Activated gamma-delta T cell treated with anti-CD3 and anti-CD28 coated beads, Interleukin-2, amount 50 U/mL, for 16 hours (primary cell): ENCODE results near the gene GRHL1.
"Not testable (repeated sequence)": the region's sequence is repeated elsewhere in the genome, so short reads cannot be mapped to it uniquely, and the experiment has no call there.

Source experiments
- DNase-seq: peaks from one replicate; pipeline ENCODE4 v3.0.0-alpha.2; 2020; ENCODE audit warnings: low read depth

Gene GRHL1

GRCh38 chr2:9951522-9952285 is at the start of gene GRHL1:
Gene GRHL1 (plus strand): TSS chr2:9951693. CDS start chr2:9951834, 141 bp downstream.
- peak; percentile 79 for DNase-seq

GRCh38 chr2:9905413-9905812 is 46.1 kb upstream of the GRHL1 start:
- no peak for DNase-seq

- DNase-seq = no peak
Measured at GRCh38 chr2:9907402-9907801, 44.1 kb upstream of the GRHL1 start.

GRCh38 chr2:9908639-9909038 is 42.9 kb upstream of the GRHL1 start:
- no peak for DNase-seq

- no peak for DNase-seq
Measured at GRCh38 chr2:9909106-9909505, 42.4 kb upstream of the GRHL1 start.

- no peak for DNase-seq
Measured at GRCh38 chr2:9910699-9911098, 40.8 kb upstream of the GRHL1 start.

- DNase-seq = no peak
Measured at GRCh38 chr2:9912468-9912867, 39.0 kb upstream of the GRHL1 start.

- no peak for DNase-seq
Measured at GRCh38 chr2:9914384-9915065, 37.0 kb upstream of the GRHL1 start.

GRCh38 chr2:9918275-9918674 is 33.2 kb upstream of the GRHL1 start:
- no peak for DNase-seq

- no peak for DNase-seq
Measured at GRCh38 chr2:9919512-9919911, 32.0 kb upstream of the GRHL1 start.

- DNase-seq = not testable (repeated sequence)
Measured at GRCh38 chr2:9927020-9927419, 24.5 kb upstream of the GRHL1 start.

GRCh38 chr2:9937258-9937657 is 14.2 kb upstream of the GRHL1 start:
- DNase-seq = no peak

- DNase-seq = no peak
Measured at GRCh38 chr2:9937968-9938367, 13.5 kb upstream of the GRHL1 start.

GRCh38 chr2:9939587-9940485 is 11.7 kb upstream of the GRHL1 start:
- no peak for DNase-seq

- no peak for DNase-seq
Measured at GRCh38 chr2:9941196-9941995, 10.1 kb upstream of the GRHL1 start.

GRCh38 chr2:9941996-9942390 is 9.5 kb upstream of the GRHL1 start:
- no peak for DNase-seq

- no peak for DNase-seq
Measured at GRCh38 chr2:9944330-9944758, 7.1 kb upstream of the GRHL1 start.

GRCh38 chr2:9945596-9945995 is 5.9 kb upstream of the GRHL1 start:
- no peak for DNase-seq

- no peak for DNase-seq
Measured at GRCh38 chr2:9946076-9946475, 5.4 kb upstream of the GRHL1 start.

- no peak for DNase-seq
Measured at GRCh38 chr2:9946818-9947217, 4.7 kb upstream of the GRHL1 start.

GRCh38 chr2:9948721-9949120 is 2.8 kb upstream of the GRHL1 start:
- DNase-seq = no peak
